Measurements from ENCODE around the gene RPRD1B.

RPRD1B gene

GRCh38 chr20:38126146-38126921 lies 92.8 kb downstream of the RPRD1B start:
- no peak for DNase-seq

GRCh38 chr20:38126932-38127621 lies 93.5 kb downstream of the RPRD1B start:
- DNase-seq, result no peak

- DNase-seq, result no peak
Measured at GRCh38 chr20:38127920-38128528, 94.5 kb downstream of the RPRD1B start.

GRCh38 chr20:38128691-38129090 lies 95.1 kb downstream of the RPRD1B start:
- DNase-seq, result no peak

GRCh38 chr20:38129248-38129865 lies 95.8 kb downstream of the RPRD1B start:
- DNase-seq, result no peak

- no peak for DNase-seq
Measured at GRCh38 chr20:38129893-38130609, 96.5 kb downstream of the RPRD1B start.

- DNase-seq, result no peak
Measured at GRCh38 chr20:38130687-38131587, 97.4 kb downstream of the RPRD1B start.

GRCh38 chr20:38131588-38132121 lies 98.1 kb downstream of the RPRD1B start:
- no peak for DNase-seq

- no peak for DNase-seq
Measured at GRCh38 chr20:38132156-38132909, 98.8 kb downstream of the RPRD1B start.

- no peak for DNase-seq
Measured at GRCh38 chr20:38132910-38133501, 99.5 kb downstream of the RPRD1B start.

- no peak for DNase-seq
Measured at GRCh38 chr20:38133680-38134426, 100.3 kb downstream of the RPRD1B start.

- no peak for DNase-seq
Measured at GRCh38 chr20:38134427-38135270, 101.1 kb downstream of the RPRD1B start.

GRCh38 chr20:38135271-38135650 lies 101.7 kb downstream of the RPRD1B start:
- no peak for DNase-seq

GRCh38 chr20:38135651-38136420 lies 102.3 kb downstream of the RPRD1B start:
- no peak for DNase-seq

- no peak for DNase-seq
Measured at GRCh38 chr20:38136421-38137245, 103.1 kb downstream of the RPRD1B start.

- no peak for DNase-seq
Measured at GRCh38 chr20:38137441-38138037, 104.0 kb downstream of the RPRD1B start.

Data from RPMI8226 (cell line).